Measurements from ENCODE around the gene AGMAT. TPM values are rescaled to one million over a fixed set of nuclear protein-coding genes. Genes with fewer than 3 reads are reported as not detected.
A peak's percentile ranks its signal among the peaks of the same experiment; 100 is the strongest.
"Not testable (repeated sequence)": the region's sequence is repeated elsewhere in the genome, so short reads cannot be mapped to it uniquely, and the experiment has no call there.

AGMAT gene
- total RNA-seq, 6 donors from 2014 or later, result 0.13 to 0.29 TPM; not detected in 4

- Histone ChIP-seq H3K36me3 (no peaks in the 10 kb centered on the region), H3K4me1 (peaks cover 30 to 50% (median 39%) of the 10 kb centered on the region in 4 donors), H3K9me3 (no peaks in the 10 kb centered on the region), H3K27me3 (no peaks in the 10 kb centered on the region), H3K27ac (peak overlapping the region; percentile 93 to 99 (median 98)), H3K4me3 (peak overlapping the region in 3 of 4 donors; percentile 81 to 96 (median 91))
- TF ChIP-seq POLR2A (IDR thresholded peaks at IDR 0.05) (no peak), POLR2AphosphoS5 (IDR thresholded peaks at IDR 0.05) (no peak), EP300 (IDR thresholded peaks at IDR 0.05) (no peak), CTCF (IDR thresholded peaks at IDR 0.05) (no peak)
- no peak for DNase-seq
- peak; percentile 34 to 55 for ATAC-seq (ENCODE audit: low FRiP score in 2 of 2)
- 26 to 29% methylated on average over 16 of the region's 16 CpGs for WGBS, 2 donors
These were observed 31.7 kb upstream of the AGMAT start for GRCh38 chr1:15616373-15617172.

GRCh38 chr1:15610167-15610566, 25.3 kb upstream of the AGMAT start:
- no peaks in the 10 kb centered on the region for H3K27me3 ChIP-seq
- TF ChIP-seq POLR2A (IDR thresholded peaks at IDR 0.05) (no peak), CTCF (IDR thresholded peaks at IDR 0.05) (no peak), EP300 (IDR thresholded peaks at IDR 0.05) (no peak), POLR2AphosphoS5 (IDR thresholded peaks at IDR 0.05) (no peak)
- no peaks in the 10 kb centered on the region for H3K36me3 ChIP-seq
- H3K27ac ChIP-seq, result no peak overlapping the region
- H3K4me1 ChIP-seq, result no peaks in the 10 kb centered on the region
- DNase-seq (no peak), ATAC-seq (ENCODE audit: low FRiP score in 2 of 2) (no peak)
- H3K4me3 ChIP-seq, result no peak overlapping the region
- WGBS, 2 donors, result 74 to 75% methylated on average over 4 of the region's 4 CpGs
- H3K9me3 ChIP-seq, result no peaks in the 10 kb centered on the region

GRCh38 chr1:15609631-15610030, 24.8 kb upstream of the AGMAT start:
- no peaks in the 10 kb centered on the region for H3K4me1 ChIP-seq
- 89 to 90% methylated on average over 7 of the region's 7 CpGs for WGBS, 2 donors
- DNase-seq, result no peak
- H3K27ac ChIP-seq, result no peak overlapping the region
- no peaks in the 10 kb centered on the region for H3K9me3 ChIP-seq
- H3K36me3 ChIP-seq, result no peaks in the 10 kb centered on the region
- no peaks in the 10 kb centered on the region for H3K27me3 ChIP-seq
- TF ChIP-seq POLR2A (IDR thresholded peaks at IDR 0.05) (no peak), CTCF (IDR thresholded peaks at IDR 0.05) (no peak), EP300 (IDR thresholded peaks at IDR 0.05) (no peak), POLR2AphosphoS5 (IDR thresholded peaks at IDR 0.05) (no peak)
- no peak overlapping the region for H3K4me3 ChIP-seq
- ATAC-seq (ENCODE audit: low FRiP score in 2 of 2), result no peak

GRCh38 chr1:15605398-15606383, 20.8 kb upstream of the AGMAT start:
- Histone ChIP-seq H3K9me3 (no peaks in the 10 kb centered on the region), H3K4me3 (no peak overlapping the region), H3K27ac (no peak overlapping the region), H3K27me3 (no peaks in the 10 kb centered on the region), H3K36me3 (no peaks in the 10 kb centered on the region), H3K4me1 (peaks cover 5 to 16% (median 10%) of the 10 kb centered on the region in 4 donors)
- no peak for TF ChIP-seq EP300 (IDR thresholded peaks at IDR 0.05)
- TF ChIP-seq POLR2AphosphoS5 (IDR thresholded peaks at IDR 0.05), result no peak
- TF ChIP-seq POLR2A (IDR thresholded peaks at IDR 0.05), result no peak
- no peak for TF ChIP-seq CTCF (IDR thresholded peaks at IDR 0.05)
- DNase-seq, result no peak
- WGBS, 2 donors, result 84 to 90% methylated on average over 11 of the region's 11 CpGs
- no peak for ATAC-seq (ENCODE audit: low FRiP score in 2 of 2)

GRCh38 chr1:15604400-15604799, 19.5 kb upstream of the AGMAT start:
- Histone ChIP-seq H3K27ac (peak overlapping the region in 2 of 4 donors; percentile 84 to 86), H3K4me1 (peaks cover 5 to 16% (median 10%) of the 10 kb centered on the region in 4 donors)
- not testable (repeated sequence) for H3K9me3 ChIP-seq; ATAC-seq (ENCODE audit: low FRiP score in 2 of 2); H3K27me3 ChIP-seq; H3K4me3 ChIP-seq; H3K36me3 ChIP-seq
- 98% methylated on average over 12 to 17 of the region's 21 CpGs for WGBS, 2 donors
- DNase-seq, result peak in 1 of 2 donors; percentile 81

GRCh38 chr1:15603966-15604282, 19.1 kb upstream of the AGMAT start:
- not testable (repeated sequence) for ATAC-seq (ENCODE audit: low FRiP score in 2 of 2); DNase-seq; H3K36me3 ChIP-seq; H3K9me3 ChIP-seq; H3K27me3 ChIP-seq
- Histone ChIP-seq H3K4me1 (peaks cover 5 to 16% (median 10%) of the 10 kb centered on the region in 4 donors), H3K4me3 (peak overlapping the region; percentile 30 to 98 (median 67)), H3K27ac (peak overlapping the region; percentile 71 to 86 (median 82))
- WGBS, 2 donors, result 64 to 81% methylated on average over 10 to 13 of the region's 13 CpGs

Data from upper lobe of left lung (tissue), 6 donors.